Measurements from ENCODE around the gene NFRKB.
"Not testable (repeated sequence)": the region's sequence is repeated elsewhere in the genome, so short reads cannot be mapped to it uniquely, and the experiment has no call there.

Gene NFRKB

DNA sequence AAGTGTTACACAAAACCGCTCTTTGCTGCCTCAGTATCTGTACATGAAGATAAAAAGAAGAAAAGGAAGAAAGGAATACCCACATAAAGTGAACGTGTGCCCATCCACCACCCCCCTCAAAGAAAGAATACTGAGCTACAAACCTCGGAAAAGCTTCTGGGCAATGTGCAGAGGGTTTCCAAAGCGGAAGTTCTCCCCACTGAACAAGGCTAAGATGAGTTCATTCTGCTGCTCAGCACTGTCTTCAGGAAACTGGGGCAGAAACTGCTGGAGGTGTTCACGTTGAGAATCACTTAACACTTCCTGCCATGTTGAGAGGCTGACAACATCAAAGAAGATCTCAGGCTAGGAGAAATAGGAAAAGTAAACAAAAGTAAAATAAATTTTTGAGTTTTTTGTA lies 6.9 kb downstream of the NFRKB start:
- DNase-seq: no peak

DNA sequence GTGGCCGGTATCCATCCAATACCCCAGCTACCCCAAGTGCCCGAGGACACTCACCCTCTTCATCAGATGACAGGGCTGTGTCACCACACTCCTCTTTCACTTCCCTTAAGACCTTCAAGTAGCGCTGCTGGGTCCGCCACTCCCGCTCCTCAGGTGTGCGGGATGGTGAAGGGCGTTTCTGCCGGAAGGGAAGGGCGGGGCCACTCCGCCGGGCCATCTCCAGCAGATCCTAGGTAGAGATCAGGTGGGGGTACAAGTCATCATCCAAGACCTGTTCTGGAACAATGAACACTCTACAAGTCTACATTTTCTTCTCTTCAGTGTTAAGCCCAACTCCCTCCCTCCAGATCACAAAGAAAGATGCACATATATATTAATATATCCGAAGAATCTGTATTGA lies 10.0 kb downstream of the NFRKB start:
- no peak for DNase-seq

DNA sequence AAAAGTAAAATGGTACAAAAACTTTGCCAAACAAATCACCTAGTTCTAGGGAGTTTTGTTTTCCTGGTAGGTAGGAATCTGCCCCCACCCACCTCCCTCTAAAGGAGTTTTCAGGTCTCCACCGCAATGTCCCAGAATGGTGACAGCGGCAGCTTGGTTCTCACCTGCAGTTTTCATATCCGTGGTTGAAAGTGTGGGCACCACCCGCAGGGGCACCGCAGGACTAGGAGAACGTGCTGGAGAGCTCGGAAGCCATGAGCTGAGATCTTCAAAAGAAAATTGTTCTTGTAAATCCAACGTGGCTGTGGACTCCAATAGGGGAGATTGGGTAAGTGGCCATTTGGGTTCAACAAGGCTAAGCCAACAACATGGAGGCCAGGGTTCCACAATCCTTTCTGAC lies 10.8 kb downstream of the NFRKB start:
- DNase-seq: no peak

DNA sequence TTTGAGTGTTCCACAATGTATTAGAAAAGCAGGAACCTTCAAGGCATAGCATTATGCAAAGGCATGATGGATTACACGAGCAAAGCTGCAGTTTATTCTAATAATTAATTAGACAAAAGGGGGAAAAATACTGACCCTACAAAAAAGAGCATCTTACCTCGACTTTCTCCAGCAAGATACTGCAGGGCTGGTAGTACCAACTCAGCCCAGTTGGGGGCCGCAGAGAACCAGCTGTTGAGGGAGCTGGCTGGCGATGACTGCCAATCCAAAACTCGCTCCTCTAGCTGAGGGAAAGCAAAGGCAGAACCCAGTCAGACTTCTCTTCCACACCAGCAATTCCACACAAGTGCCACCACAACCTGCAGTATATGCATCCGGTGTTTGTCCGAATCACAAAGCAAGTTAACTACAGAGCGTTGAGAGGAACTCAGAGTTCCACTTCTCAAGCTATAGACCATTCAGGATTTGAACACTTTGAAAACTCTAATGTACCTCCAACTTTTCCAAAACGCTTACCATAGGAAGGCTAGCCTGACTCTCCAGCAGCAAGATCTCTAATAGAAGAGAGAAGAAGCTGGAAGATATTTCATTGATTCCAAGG lies 13.7 kb downstream of the NFRKB start:
- no peak for DNase-seq

DNA sequence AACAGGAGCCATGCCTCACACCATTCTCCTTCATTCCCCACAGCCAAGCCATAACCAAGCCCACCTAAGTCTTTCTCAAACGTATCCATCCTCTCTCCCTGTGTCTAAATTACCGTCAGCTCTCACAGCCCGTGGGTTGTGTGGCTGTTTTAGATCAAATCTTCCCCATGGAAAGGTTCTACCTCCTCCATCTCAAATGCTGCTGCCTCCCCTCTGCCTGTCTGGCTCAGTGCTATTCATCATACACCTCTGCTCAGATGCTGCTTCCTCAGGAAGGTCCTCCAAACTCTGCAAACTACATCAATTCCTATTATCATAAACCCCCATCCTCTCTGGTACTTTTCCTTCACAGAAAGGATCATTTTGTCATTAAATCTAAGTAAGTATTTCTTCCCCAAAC lies 15.1 kb downstream of the NFRKB start:
- DNase-seq: no peak

DNA sequence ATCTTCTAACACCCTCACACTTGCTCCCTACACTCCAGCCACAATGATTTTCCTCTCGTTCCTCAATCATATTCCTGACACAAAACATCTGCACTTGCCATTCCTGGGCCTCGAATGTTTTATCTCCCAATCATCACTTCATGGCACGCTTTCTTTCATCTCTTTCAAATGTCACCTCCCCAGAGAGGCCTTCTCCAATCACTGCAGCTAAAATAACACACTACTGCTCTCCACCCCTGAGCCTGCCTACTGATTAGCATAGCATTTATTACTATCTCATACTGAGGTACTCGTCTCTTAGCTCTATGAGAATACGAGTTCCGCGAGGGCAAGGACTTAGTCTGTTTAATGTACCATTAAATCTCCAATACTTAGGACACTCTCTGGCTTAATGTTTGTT lies 23.5 kb downstream of the NFRKB start:
- no peak for DNase-seq

DNA sequence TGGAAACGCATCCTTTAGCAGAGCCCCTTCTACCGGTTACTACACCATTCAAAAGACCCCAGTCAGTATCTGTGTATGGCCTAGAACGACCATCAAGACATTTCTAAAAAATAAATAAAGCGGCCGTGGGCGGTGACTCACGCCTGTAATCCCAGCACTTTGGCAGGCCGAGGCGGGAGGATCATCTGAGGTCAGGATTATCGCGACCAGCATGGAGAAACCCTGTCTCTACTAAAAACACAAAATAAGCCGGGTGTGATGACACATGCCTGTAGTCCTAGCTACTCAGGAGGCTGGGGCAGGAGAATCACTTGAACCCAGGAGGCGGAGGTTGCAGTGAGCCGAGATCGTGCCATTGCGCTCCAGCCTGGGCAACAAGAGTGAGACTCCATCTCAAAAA lies 26.8 kb downstream of the NFRKB start:
- not testable (repeated sequence) for DNase-seq

DNA sequence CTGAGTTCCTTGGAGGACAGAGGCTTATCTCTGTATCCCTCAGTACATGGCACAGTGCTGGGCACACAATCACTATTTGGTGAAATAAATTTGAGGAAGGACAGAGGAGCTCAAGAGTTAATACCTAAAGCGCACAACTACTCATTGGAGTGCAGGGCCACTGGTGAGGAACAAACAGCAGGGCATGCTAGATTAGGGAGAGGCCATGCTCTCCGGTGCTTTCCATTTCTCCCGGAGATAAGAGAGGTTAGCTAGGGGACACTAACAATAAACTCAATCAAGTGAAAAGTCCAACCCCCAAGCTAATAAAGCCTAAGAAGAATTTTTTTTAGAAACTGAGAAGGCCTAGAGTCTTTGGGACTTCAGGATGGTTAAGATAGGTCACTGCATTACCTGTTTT lies 29.1 kb downstream of the NFRKB start:
- DNase-seq: no peak

DNA sequence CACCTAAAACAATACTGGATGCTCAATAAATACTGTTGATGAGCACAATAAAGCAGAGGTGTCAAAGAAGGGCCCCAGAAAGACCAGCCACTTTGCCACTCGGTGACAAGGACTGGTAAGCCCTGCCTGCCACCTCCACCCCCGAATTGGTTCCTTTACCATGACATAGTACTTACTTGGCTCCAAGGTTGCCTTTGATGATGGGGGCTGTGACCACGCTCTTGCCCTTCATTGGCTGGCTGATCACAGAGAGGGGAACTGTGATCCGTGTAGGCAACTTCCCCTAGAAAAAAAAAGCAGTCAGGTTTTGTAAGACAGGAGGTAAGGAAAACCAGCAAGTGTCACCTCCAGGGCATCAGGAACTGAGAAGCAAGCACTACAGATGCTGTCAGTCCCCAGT lies 29.7 kb downstream of the NFRKB start:
- no peak for DNase-seq

DNA sequence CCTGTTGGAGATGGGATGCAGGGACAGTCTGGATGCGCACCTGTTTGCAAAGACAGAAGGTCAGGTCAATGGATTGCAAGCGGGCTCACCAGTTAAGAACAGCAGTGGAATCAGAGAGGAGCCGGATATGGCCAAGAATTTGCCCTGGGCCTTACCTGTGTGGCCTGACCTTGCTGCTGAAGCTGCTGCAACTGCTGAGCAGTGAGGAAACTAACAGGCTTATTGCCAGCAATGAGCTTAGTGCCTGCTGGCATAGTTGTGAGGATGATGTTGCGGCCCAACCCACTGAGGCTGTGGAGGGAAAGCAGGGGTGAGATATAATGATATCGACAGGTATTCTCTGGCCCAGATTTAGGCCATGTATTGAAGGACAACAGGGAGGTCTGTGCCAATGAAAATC lies 30.6 kb downstream of the NFRKB start:
- no peak for DNase-seq

DNA sequence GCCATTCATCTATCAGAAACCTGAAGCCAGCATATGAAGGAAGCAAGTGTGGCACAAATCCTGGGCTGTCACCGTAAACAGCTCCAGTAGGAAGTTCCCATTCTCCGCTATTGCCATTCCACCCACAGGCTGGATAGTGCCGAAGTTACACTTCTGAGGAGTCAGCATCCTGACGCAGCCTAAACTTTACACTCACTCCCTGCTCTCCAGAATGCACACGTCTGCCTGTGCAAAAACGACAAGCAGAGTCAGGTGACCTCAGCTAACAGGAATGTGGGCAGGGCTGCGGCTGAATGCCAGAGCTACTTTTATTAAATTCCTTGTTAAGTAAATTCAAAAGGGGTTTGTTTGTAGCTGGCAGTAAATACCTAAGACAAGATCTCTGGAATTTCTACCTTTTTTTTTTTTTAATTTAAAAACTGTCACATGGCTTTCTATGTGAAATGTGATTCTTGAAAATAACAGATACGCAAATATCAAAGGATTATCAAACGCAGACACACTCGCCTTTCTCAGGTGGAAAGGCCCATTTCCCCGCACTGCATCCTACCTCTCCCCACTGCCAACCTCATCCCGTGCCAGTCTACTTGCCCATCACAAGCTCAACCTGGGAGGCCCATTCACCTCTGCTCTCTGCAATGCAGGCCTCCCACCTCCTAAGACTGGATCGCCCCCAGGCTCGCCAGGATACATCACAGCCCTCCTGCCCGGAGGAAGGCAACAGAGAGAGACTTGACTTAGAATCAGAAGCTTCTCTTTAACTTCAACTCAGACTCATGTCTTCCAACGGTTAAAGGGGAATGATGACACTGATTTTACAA lies 33.5 kb downstream of the NFRKB start:
- peak; percentile 95 for DNase-seq

DNA sequence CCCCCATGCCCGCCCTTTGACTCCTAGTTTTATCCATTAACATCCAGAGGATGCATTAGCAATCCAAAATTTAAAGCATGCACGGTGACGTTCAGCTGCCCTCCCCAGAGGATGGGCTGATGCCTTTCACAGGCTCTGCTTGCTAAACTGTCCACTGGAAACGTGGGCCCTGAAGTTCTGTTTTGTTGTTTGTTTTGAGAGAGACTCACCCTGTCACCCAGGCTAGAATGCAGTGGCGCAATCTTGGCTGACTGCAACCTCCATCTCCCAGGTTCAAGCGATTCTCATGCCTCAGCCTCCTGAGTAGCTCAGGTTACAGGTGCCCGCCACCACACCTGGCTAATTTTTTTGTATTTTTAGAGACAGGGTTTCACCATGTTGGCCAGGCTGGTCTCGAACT lies 39.3 kb downstream of the NFRKB start:
- no peak for DNase-seq

DNA sequence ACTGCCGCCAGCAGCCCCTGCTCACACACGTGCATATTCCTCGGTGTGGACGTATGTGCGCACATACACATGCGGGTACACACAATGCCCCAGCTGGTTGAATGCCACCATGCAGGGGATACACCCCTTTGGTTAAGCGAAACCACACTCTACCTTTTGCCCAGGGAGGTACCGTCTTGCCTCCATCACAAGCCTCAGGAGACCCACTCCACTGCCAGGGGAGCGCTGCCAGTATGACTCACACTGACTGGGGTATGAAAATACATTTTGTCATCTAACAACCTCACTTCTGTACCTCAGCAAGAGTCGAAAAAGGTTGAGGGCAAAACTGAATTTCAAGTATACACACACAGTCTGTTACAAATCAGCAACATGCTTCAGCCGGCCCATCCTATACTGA lies 40.3 kb downstream of the NFRKB start:
- DNase-seq: no peak

DNA sequence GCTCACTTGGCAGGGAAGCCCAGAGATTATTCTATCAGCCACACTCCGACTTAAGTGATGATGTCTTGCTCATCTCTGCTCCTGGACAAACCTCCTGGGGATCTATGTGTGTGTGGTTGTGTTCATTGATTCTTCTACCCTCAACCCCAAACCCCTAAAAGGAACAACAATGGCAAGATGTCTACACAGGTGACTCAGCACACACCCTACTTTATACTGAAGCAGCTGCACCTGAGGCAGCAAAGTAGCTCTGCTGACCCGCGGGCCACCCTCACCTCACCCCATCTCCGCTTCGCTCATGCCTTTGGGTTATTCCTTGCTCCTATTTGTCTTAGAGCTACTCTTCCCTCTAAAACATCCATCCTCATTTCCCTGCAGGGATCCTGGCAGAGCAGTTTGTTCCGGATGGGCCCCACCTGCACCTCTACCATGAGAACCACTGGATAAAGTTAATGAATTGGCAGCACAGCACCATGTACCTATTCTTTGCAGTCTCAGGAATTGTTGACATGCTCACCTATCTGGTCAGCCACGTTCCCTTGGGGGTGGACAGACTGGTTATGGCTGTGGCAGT lies 41.1 kb downstream of the NFRKB start:
- DNase-seq: no peak

DNA sequence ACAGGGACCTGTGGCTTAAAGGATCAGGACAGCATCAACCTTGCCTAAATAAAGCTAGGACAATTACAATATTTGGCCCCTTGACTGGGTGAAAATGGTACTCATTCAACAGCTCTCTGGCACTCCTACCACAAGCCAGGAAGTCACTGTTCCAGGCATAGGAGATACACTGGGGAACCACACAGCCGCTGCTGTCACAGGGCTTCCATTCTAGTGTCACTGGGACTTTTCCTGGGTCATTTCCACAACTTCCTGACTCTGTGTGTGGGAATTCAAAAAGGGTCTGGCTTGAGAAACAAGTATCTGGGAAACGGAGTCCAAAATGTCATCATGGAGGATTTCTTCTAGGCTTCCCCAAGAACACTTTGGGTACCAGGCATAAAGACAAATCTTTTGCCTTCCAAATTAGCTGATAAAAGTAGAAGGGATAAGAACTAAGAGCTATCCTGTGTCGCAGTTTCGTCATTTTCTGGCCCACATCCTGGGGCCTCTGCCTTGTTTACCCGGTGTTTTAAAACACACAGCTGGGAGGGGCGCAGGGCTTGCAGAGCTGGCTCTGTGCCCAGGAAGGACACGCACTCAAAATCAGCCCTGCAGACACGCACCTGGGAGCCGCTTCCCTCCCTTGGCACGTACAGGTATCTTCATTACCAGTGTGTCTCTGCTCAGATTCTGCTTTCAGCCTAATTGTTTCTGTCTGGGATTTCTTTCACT lies 41.7 kb downstream of the NFRKB start:
- DNase-seq: no peak

DNA sequence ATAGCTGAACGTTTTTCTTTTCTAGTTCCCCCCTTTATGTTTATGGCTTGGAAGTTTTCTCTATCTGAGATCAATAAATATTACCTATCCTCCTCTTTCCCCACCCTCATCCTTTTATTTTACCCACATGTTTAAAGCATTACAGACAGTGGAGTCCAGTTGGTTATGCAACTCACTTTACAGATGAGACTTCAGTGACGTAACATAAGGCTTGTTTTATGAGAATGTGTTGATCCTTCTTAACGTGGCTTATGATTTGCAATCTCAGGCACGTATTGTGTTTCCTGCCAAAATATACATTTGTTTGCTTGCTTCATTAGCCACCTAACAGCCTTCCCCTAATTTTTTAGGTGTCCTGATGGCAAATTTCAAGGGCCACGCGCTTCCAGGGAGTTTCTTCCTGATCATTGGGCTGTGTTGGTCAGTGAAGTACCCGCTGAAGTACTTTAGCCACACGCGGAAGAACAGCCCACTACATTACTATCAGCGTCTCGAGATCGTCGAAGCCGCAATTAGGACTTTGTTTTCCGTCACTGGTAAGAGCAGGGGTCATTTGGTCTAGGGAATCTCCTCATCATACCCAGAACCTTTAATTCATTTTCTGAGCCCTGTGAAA lies 43.1 kb downstream of the NFRKB start:
- DNase-seq: no peak

DNA sequence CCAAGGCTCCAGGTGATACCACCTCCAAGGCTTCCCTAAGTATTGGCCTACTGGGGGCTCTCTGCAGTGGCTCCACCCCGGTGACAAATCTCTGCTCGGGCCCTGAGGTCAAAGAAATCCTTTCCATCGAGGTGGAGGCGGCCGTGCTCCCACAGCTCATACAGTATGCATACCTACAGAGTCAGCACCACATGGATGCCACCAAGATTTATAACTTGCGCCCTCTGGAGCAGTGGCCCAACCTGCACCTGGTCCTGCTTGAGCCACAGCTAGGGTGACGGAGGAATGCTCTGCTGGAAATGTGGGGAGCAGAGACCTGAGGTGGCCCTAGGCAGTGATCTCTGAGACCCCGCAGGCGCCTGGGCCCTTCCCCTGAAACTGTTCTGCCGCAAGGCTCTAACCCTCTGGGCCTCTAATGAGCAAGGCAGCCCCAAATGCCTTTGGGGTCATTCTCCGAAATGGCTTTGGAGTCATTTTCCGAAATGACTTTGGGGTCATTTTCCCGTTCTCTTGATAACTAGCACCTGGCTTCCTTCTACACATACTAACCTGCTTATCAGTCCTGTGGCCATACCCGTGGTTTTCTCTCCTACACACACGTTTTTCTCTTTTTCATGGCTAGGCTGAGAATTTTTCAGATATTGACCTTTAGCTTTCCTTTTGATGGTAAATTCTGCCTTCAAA lies 45.8 kb downstream of the NFRKB start:
- DNase-seq: no peak

DNA sequence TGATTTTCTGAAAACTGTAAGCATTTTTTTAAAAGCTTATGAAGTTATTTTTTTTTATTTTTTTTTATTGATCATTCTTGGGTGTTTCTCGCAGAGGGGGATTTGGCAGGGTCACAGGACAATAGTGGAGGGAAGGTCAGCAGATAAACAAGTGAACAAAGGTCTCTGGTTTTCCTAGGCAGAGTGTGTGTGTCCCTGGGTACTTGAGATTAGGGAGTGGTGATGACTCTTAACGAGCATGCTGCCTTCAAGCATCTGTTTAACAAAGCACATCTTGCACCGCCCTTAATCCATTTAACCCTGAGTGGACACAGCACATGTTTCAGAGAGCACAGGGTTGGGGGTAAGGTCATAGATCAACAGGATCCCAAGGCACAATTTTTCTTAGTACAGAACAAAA lies 48.0 kb downstream of the NFRKB start:
- not testable (repeated sequence) for DNase-seq

DNA sequence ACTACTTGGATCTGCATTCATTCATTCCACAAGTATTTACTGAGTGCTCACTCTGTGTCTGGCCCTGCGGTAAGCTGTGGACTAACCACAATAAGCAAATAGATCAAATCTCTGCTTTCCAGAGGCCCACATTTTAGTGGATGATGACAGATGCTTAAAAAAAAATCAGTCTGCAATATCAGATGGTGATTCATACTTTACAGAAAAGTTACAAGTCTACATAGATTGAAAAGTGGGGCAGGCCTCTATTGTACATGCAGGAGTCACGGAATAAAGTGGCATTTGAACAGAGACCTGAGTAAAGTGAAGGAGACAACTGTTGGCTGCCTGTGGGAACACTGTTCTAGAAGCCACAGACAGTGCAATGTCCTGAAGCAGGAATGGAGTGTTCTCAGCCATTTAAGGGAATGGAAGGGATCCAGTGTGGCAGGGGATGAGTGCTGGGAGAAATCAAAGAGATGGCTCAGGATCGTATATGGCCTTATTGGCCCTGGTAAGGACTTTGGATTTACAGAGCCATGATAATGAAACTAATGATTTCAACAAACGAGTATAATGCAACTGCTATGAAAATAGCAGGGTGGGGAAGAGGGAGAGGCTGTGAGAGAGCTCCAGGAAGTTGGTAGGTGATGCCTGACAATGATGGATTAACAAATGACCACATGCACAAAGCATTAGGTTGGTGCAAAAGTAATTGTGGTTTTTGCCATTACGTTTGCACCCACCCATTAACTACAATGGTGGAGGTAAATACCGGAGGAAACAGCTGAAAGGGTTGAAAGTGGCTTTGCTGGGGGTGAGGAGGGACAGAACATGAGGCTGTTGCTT lies 48.7 kb downstream of the NFRKB start:
- DNase-seq: peak; percentile 92
